RWPE2 (cell line): ENCODE results near the gene ABCB9.

Experiments used
- ATAC-seq: fragments of 200-7000 bp; cut with Tn5 transposase; 3 replicates; pipeline ENCODE4 v1.9.1; 2021; ENCODE audit warnings: low read depth
- DNase-seq: peaks from one replicate; pipeline ENCODE4 v3.0.0-alpha.2; 2020; ENCODE audit warnings: low spot score
- H3K27ac ChIP-seq: fragments of 450-650 bp; 2 replicates; pipeline ENCODE4 v1.5.1; 2017; ENCODE audit warnings: mild to moderate bottlenecking; ENCODE audit not compliant: poor library complexity, severe bottlenecking
- H3K27me3 ChIP-seq: fragments of 250-450 bp; sonication (Bioruptor Pico); 2 replicates; pipeline ENCODE4 v1.5.1; 2021; ENCODE audit warnings: mild to moderate bottlenecking, moderate library complexity; ENCODE audit not compliant: insufficient read depth, poor library complexity, severe bottlenecking
- H3K36me3 ChIP-seq: fragments of 250-450 bp; sonication (Bioruptor Pico); 2 replicates; pipeline ENCODE4 v1.5.1; 2020; ENCODE audit warnings: low read depth, mild to moderate bottlenecking, moderate library complexity
- H3K4me1 ChIP-seq: fragments of 250-450 bp; sonication (Bioruptor Pico); 2 replicates; pipeline ENCODE4 v1.5.1; 2021; ENCODE audit warnings: mild to moderate bottlenecking, moderate library complexity; ENCODE audit not compliant: insufficient read depth, poor library complexity, severe bottlenecking
- H3K4me3 ChIP-seq: fragments of 250-450 bp; sonication (Bioruptor Pico); 2 replicates; pipeline ENCODE4 v1.5.1; 2021; ENCODE audit warnings: mild to moderate bottlenecking, moderate library complexity; ENCODE audit not compliant: severe bottlenecking
- H3K9me3 ChIP-seq: fragments of 250-450 bp; sonication (Bioruptor Pico); 2 replicates; pipeline ENCODE4 v1.5.1; 2021; ENCODE audit warnings: mild to moderate bottlenecking, moderate library complexity; ENCODE audit not compliant: severe bottlenecking
- TF ChIP-seq, protein P1 (sequence below): fragments of 450-650 bp; IDR thresholded peaks from one replicate; pipeline ENCODE4 v1.5.1; 2017; ENCODE audit warnings: mild to moderate bottlenecking, moderate library complexity; ENCODE audit not compliant: poor library complexity, severe bottlenecking

The ABCB9 gene

DNA sequence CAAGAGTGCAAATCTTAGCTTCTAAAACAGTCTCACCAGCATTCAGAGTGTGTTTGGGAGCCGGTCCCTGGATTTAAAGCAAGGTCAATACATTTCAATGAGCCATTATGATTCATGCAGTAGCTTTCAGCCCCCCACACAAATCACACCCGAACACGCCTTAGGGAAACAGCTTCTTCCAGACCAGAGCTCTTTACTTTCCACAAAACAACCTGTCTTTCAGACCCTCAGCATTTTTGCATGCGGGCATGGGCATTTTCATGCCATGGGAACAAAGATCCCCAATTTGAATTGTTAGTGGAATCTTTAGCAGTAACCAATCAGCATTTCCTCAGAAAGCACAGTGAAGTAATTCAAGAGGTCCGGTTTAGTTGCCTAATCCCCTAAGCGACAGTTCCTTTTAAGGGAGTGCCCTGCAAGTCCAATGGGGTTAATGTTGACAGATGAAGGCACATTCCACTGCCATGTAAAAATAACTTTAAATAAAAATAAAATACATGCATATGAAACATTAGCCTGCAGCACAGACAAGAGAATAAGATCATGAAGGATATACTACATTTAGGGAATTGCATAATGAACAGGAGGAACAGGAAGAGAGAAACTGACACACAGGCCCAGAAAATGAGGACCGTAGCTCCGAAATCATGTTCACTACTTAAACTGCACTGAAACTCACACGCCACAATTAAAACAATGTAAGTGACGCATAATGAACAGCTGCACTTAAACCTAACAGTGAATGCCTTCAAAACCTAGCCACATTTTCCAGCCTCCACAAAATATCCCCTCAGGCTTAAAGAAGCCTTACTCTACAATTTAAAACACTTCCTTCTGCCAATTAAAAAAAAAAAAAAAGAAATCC lies 74.4 kb downstream of the ABCB9 start:
- DNase-seq = no peak
- H3K4me3 ChIP-seq = peak overlapping the region; percentile 9
- ATAC-seq = no peak
- TF ChIP-seq, protein P1, sequence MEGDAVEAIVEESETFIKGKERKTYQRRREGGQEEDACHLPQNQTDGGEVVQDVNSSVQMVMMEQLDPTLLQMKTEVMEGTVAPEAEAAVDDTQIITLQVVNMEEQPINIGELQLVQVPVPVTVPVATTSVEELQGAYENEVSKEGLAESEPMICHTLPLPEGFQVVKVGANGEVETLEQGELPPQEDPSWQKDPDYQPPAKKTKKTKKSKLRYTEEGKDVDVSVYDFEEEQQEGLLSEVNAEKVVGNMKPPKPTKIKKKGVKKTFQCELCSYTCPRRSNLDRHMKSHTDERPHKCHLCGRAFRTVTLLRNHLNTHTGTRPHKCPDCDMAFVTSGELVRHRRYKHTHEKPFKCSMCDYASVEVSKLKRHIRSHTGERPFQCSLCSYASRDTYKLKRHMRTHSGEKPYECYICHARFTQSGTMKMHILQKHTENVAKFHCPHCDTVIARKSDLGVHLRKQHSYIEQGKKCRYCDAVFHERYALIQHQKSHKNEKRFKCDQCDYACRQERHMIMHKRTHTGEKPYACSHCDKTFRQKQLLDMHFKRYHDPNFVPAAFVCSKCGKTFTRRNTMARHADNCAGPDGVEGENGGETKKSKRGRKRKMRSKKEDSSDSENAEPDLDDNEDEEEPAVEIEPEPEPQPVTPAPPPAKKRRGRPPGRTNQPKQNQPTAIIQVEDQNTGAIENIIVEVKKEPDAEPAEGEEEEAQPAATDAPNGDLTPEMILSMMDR = no peak
- peaks cover 15% of the 10 kb centered on the region for H3K36me3 ChIP-seq
- no peaks in the 10 kb centered on the region for H3K9me3 ChIP-seq
- peaks cover 71% of the 10 kb centered on the region for H3K4me1 ChIP-seq
- H3K27ac ChIP-seq = peak overlapping the region; percentile 98
- no peaks in the 10 kb centered on the region for H3K27me3 ChIP-seq

DNA sequence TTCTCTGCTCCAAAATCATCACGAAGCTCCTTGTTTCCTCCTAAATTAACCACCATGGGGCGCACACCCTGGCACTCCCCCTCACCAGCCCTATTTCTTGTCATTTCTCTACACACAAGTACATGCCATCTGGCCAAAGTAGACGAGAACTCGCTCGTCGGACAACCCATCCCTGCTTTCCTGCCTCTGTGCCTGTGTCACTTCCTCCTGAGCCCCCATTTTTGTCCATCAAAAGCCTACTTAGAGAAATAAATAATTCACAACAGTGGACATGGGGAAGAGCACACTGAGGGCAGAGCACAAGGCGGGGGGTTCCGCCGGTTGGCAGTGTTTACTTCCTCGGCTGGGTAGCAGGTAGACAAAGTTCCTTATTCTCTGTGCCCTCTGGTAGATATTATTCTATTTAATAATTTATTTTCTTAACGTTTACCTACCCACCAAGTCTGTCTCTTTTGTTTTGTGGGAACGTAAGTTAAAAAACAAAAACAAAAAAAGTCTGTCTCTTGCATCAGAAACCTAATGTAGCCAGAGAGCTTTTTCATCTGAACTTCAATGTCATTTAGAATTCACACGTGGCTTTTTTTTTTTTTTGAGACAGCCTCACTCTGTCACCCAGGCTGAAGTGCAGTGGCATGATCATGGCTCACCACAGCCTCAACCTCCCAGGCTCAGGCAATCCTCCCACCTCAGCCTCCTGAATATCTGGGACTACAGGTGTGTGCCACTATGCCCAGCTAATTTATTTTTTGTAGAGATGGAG lies 76.3 kb downstream of the ABCB9 start:
- peaks cover 88% of the 10 kb centered on the region for H3K4me1 ChIP-seq
- TF ChIP-seq, protein P1 = no peak
- H3K9me3 ChIP-seq = no peaks in the 10 kb centered on the region
- H3K4me3 ChIP-seq = no peak overlapping the region
- H3K36me3 ChIP-seq = peaks cover 15% of the 10 kb centered on the region
- no peaks in the 10 kb centered on the region for H3K27me3 ChIP-seq
- ATAC-seq = no peak
- no peak for DNase-seq
- H3K27ac ChIP-seq = peak overlapping the region; percentile 98

DNA sequence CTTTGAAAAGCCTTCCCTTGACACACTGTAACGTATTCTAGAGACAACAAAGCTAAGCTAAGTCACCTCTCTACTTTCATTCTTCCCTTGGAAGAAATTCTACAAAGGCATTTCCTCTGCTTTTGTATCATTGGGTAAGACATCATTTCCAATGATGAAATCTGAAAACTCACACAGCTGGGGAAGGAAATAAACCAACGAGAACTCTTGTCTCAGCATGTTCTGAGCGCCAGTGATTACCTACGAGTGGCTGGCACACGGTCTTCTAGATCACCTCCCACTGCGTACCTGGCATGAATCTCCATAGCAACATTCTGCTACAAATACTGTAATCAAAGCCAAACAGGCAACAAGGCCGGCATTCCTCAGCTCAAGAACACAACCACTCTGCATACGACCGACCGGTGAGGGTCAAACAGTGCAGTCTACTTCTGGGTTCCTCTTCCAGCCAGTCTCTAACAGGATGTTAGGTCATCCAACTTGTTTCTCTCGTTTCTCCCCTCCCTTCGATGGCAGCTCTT lies 78.0 kb downstream of the ABCB9 start:
- no peaks in the 10 kb centered on the region for H3K9me3 ChIP-seq
- H3K27me3 ChIP-seq = no peaks in the 10 kb centered on the region
- peak overlapping the region; percentile 14 for H3K4me3 ChIP-seq
- H3K27ac ChIP-seq = peak overlapping the region; percentile 98
- peaks cover 86% of the 10 kb centered on the region for H3K4me1 ChIP-seq
- DNase-seq = peak; percentile 96
- peak; percentile 84 for ATAC-seq
- peaks cover 14% of the 10 kb centered on the region for H3K36me3 ChIP-seq
- TF ChIP-seq, protein P1 = no peak

DNA sequence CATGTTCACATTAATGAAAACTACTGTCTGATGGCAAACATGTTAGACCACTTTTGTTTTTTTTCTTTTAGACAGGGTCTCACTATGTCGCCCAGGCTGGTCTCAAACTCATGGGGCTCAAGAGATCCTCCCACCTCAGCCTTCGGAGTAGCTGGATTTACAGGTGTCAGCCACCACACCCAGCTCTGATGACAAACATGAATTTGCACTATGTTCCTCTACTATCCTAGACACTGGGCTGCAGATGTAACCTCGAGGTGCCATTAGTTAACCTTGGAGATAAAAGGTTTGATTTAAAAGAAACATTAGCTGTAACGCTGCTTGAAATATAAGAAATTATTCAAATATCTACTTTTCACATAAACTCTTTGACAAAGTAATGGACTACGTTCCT lies 78.4 kb downstream of the ABCB9 start:
- Histone ChIP-seq H3K9me3 (no peaks in the 10 kb centered on the region), H3K4me3 (peak overlapping the region; percentile 14), H3K36me3 (peaks cover 15% of the 10 kb centered on the region), H3K4me1 (peaks cover 81% of the 10 kb centered on the region), H3K27ac (peak overlapping the region; percentile 98), H3K27me3 (no peaks in the 10 kb centered on the region)
- TF ChIP-seq, protein P1 = no peak
- ATAC-seq (no peak), DNase-seq (no peak)
